NCI-H146 treated with DMSO at 0.1 percent for 48 hours (cell line): ENCODE results near the gene COL8A1.

ENCODE experiments used
- DNase-seq: peaks from one replicate; lab custom pipeline; 2025; ENCODE audit not compliant: unreplicated experiment; lab: John Stamatoyannopoulos, UW

COL8A1 gene

DNA sequence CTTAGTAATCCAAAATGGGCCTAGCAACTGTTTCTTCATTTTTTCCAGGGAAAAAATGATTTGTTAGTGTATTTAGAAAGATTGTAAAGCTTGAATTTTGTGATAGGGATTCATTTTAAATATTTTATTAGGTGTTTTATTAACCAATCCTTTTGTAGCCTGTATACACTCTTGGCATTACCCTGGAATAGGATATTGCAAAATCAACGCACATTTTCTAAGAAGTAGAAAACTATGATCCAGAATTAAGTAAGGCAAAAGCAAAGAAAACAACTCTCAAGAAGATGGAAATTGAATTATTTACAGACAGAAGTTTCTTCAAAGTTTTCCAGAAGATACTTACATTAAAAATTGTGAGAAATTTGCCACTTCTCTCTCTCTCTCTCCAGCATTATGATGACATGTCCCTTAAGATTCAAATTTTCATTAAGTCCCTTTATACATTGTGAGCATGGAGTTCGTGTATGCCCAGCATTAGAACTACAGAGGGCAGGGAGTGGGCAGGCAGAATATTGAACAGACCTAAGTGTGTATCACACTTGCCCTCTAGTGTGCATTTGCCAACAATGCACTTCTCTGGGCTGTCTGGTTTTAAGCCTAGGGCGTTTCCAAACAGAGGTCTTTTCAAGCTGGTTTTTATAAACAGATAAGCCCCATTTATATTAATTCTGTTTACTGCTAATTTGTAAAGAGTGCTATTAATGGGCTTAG is 150.8 kb downstream of the COL8A1 start:
- no peak for DNase-seq

- no peak for DNase-seq
These were observed 156.1 kb downstream of the COL8A1 start for GRCh38 chr3:99794485-99794884.

DNA sequence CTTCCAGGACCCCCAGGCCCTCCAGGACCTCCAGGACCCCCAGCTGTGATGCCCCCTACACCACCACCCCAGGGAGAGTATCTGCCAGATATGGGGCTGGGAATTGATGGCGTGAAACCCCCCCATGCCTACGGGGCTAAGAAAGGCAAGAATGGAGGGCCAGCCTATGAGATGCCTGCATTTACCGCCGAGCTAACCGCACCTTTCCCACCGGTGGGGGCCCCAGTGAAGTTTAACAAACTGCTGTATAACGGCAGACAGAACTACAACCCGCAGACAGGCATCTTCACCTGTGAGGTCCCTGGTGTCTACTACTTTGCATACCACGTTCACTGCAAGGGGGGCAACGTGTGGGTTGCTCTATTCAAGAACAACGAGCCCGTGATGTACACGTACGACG is 157.2 kb downstream of the COL8A1 start:
- no peak for DNase-seq

DNA sequence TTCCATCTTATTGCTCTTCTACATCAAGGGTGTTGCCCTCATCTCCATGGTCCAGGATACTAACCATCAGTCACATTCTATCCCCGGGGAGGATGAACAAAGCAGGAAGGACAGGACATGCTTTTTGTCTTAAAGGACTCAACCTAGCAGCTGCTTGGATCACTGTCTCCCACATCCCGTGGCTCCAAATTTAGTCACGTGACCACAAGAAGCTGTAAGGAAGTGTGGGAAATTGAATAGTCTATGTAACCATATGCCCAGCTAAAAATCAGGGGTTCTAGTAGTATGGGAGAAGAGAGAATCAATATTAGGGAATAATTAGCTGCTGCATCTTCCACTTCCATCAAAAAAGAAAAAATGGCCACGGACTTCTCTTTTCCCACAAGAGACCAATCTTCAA is 161.0 kb downstream of the COL8A1 start:
- no peak for DNase-seq

DNA sequence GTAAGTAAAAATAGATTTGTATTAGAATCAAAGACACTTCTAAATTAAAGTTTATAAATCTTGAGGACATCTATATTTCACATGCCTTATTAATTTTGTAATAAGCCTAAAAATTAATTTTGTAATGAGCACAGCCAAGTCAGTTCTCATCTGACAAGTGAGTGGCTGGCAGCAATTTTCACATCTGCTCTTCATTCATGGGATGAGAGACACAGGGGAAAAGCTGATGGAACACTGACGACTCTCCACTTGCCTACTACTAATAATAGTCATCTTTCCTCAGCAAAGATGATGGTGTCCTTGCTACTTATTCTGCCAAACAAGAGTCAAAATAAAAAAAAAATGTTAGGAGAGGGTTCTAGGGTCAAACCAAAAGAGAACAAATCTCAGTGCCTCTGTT is 164.9 kb downstream of the COL8A1 start:
- no peak for DNase-seq

DNA sequence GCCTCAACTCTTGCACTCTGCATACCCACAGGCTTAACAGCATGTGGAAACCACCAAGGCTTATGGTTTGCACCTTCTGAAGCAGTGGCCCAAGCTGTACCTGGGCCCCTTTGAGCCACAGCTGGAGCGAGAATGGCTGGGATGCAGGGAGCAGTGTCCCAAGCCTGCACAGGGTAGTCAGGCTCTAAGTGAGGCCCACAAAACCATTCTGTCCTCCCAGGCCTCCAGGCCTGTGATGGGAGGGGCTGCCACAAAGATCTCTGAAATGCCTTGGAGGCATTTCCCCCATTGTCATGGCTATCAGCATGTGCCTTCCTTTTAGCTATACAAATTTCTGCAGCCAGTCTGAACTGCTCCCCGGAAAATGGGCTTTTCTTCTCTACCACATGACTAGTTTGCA is 166.8 kb downstream of the COL8A1 start:
- no peak for DNase-seq

DNA sequence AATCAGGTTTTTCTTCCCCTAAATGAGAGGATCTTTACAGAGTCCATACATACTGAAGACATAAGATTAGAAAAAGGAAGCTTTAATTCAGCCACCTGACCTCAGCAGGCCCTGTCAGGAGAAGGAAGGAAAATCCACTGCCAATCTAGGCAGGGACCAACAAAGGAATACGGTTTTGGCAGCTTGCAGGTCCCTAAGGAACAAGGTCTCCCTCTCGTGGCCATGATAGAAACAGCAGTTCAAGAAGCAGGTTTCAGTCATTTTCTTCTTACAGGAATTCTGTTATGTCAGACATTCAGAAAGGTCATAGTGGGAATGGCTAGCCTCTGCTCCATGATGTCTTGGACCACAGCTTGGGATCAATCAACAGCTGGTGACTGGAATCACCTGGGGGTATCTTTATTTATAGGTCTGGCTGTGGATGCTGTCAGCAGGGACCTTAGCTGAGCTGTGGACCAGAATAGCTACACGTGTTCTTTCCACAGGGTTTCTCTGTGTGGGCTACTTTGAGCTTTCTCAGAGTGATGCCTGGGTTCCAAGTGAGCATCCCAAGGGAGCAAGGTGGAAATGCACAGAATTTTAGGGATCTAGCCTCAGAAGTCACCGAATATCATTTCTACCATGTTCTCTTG is 169.9 kb downstream of the COL8A1 start:
- DNase-seq, result peak; percentile 33

- no peak for DNase-seq
These were observed 171.2 kb downstream of the COL8A1 start for GRCh38 chr3:99809565-99809964.

DNA sequence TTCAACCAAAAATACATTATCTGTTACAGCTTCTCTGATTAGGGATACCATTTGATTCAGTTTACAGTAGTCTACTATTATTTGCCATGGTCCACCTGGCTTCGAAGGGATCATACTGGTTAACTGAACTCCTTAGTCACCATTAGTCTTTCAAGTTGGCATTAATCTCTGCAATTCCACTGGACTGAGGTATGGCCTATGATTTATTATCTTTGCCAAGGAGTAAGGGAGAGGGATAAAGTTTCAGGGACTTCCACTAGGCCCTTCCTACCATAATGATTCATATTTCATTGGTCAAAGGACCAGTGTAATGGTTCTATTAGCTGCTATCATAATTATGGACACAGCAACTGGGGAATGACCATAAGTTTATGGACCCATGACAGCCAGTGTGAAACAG is 172.0 kb downstream of the COL8A1 start:
- DNase-seq, result no peak

GRCh38 chr3:99817047-99817436 is 178.6 kb downstream of the COL8A1 start:
- no peak for DNase-seq

DNA sequence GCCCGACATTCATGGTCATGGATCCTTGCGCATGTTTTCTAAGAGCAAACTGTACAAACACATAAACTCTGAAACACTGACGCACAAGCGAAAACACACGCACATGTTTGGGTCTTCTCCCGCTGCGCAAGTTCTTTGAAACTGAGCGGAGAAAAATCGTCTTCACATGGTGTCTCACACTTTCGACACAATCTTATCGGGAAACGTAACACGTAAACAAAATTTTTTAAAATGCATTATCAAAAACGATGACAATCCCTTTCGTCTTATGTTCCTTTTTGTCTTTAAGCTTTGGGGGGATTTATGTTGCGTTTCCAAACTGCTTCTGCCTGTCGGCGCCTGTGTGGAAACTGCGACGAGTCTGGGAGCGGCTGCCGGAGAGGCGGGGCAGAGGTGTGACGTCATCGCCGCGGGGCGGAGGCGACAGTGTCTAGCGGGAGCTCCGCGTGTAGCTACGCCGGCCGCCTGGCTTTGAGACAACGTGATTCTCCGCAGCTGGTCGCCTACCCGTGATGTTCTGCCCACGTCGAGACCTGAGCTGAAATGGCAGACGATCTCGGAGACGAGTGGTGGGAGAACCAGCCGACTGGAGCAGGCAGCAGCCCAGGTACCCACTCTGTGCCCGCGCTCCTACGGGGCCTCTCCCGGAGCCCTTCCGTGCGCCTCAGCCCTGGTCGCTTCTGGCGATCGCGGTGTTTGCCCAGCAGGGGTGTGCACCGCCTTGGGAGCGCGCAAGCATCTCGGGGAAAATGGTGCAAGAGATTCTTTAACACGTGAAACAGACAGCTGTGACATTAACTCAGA is 179.2 kb downstream of the COL8A1 start, which contains the start of gene CMSS1:
Gene CMSS1, plus strand, starts transcription at position 426 of the 804 bp plus-strand sequence.
- DNase-seq, result peak; percentile 74

DNA sequence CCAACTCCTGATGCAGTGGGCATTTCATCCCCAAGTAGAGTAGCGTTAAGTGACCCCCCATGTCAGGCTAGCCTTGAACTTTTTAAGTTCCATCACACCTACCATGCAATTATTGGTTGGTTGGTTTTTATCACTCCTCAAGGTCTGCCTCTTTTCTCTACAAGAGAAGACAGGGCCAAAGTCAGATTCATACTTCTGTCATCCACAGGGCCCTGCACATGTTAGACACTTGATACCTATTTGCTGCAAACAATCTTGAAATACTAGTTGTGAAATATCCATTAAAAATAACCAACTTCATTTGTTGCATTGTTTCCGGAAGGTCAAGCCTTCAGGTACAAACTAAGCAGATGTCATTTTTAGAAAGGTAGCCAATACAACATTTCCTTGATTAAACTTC is 180.4 kb downstream of the COL8A1 start:
- DNase-seq, result no peak

- DNase-seq, result no peak
These were observed 185.6 kb downstream of the COL8A1 start for GRCh38 chr3:99823723-99824711.

GRCh38 chr3:99825004-99825640 is 186.7 kb downstream of the COL8A1 start:
- DNase-seq, result no peak

DNA sequence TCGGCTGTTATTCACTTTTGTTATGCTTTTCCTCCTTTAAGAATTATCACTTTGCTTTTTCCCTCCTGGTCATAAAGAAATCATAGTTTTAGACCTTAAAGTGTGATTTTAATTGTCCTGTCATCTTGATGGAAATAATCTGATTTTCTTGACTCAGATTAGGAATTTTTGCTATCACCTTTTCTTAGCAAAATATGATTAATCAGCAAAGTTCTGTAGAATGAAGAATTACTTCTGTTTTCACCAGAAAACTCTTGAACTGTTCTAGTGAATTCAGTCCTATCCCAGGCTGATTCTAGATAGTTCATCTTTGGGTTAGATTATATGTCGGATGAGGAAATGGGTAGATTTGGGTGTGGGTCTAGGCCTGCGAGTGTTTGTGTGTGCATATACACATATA is 191.4 kb downstream of the COL8A1 start:
- no peak for DNase-seq

- DNase-seq, result no peak
These were observed 195.3 kb downstream of the COL8A1 start for GRCh38 chr3:99833617-99834205.

DNA sequence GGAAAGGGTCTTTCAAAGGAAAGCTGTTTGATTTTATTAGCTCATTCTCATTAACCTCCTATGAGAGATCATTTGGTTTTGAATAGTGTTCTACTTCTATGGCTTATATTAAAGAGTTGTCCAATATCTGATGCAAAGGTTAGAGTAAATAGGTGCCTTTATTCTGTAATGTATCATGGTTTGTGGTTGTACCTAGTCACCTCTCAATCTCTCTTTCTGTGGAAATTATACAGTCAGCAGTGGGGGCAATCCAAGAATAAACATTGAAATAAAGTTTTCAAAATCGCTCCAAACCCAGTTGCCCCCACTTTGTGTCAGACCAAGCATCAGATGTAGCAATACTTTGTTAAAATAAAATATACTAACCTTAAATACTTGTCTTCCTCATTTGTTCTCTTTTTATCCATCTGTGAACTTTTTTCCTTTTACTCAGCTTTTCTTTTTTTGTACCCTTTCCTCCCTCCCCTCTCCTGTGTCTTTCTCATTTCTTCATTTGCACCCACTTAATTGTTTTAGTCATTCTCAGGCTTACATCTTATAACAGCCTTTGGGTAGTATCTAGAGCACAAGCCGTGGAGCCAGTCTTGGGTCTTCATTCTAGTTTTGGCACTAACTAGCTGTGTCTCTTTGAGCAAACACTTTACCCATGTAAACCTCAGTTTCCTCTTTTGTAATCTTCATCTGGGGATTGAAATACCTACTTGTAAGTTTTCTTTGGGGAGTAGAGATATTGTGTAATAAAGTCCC is 196.0 kb downstream of the COL8A1 start:
- no peak for DNase-seq

DNA sequence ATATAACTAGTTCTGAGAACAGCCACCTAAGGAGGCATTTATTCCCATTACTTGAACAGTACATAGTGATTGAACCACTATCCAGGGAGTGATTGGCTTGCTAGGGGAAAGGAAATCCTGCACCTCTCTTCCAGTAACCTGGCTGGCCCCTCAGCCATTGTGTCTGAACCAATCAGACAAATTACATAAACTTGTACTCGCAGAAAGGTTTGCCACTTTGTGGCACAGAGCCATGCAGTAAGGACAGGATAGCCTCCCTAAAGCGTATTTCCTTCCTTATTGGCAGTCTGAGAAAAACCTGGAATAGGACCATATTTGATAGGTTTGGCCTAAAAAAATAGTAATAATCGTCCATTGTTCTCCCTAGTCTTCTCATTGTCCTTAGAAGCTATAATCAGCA is 198.3 kb downstream of the COL8A1 start:
- DNase-seq, result no peak

- DNase-seq, result no peak
These were observed 199.3 kb downstream of the COL8A1 start for GRCh38 chr3:99837715-99838114.
